H1 (cell line): Measurements from ENCODE around the gene ADGRF1.

Experiments used
- CBX8 ChIP-seq: fragments of 300-800, 300-1000 bp; sonication (generic); IDR thresholded peaks from 2 replicates; pipeline ENCODE4 v1.7.1; 2016; ENCODE audit warnings: low read depth, low read length, borderline replicate concordance
- EP300 ChIP-seq, 2 experiments: IDR thresholded peaks; 1 replicate in 1 of 2; 2 replicates in 1 of 2; pipeline ENCODE4 v1.6.1; 2011 to 2012; ENCODE audit warnings: low read depth in 2 of 2, low read length in 2 of 2, mild to moderate bottlenecking in 2 of 2, borderline replicate concordance in 1 of 2, inconsistent platforms in 1 of 2, moderate library complexity in 1 of 2
- EZH2 ChIP-seq: fragments of 200-600 bp; sonication (generic); IDR thresholded peaks from 2 replicates; pipeline ENCODE4 v1.7.1; 2012; ENCODE audit warnings: low read depth, mild to moderate bottlenecking, moderate library complexity, low read length, inconsistent platforms; ENCODE audit not compliant: severe bottlenecking
- TF ChIP-seq, protein P1 (sequence below), 3 experiments: IDR thresholded peaks; 1 replicate in 2 of 3; 2 replicates in 1 of 3; pipeline versions ENCODE4 v1.5.1 to v1.6.1; 2011; ENCODE audit warnings: low read length in 3 of 3, mild to moderate bottlenecking in 3 of 3, inconsistent platforms in 2 of 3, low read depth in 1 of 3, moderate library complexity in 1 of 3; ENCODE audit not compliant: insufficient read depth in 1 of 3; ENCODE audit errors: control extremely low read depth in 1 of 3

DNA sequence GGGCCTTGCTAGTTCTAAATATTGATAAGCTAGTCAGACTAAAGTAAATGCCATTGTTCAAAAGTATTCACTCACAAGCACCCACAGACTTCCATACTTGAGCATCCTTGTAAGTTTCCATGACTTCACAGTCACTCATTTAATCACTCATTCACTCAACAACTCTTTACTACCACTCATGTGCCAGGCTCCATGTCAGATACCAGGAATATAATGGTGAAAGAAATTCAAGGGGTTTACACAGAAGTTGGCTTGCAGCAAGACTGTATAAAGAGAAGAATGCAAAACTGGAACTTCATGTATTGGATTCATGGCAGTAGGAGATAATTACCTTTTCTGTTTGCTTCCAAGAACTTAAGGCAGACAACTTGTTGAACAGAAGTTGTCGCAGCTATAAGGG lies 36.6 kb downstream of the ADGRF1 start:
- no peak for TF ChIP-seq EZH2
- TF ChIP-seq, protein P1, sequence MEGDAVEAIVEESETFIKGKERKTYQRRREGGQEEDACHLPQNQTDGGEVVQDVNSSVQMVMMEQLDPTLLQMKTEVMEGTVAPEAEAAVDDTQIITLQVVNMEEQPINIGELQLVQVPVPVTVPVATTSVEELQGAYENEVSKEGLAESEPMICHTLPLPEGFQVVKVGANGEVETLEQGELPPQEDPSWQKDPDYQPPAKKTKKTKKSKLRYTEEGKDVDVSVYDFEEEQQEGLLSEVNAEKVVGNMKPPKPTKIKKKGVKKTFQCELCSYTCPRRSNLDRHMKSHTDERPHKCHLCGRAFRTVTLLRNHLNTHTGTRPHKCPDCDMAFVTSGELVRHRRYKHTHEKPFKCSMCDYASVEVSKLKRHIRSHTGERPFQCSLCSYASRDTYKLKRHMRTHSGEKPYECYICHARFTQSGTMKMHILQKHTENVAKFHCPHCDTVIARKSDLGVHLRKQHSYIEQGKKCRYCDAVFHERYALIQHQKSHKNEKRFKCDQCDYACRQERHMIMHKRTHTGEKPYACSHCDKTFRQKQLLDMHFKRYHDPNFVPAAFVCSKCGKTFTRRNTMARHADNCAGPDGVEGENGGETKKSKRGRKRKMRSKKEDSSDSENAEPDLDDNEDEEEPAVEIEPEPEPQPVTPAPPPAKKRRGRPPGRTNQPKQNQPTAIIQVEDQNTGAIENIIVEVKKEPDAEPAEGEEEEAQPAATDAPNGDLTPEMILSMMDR (IDR thresholded peaks at IDR 0.05; ENCODE audit: control extremely low read depth in 1 of 3, insufficient read depth in 1 of 3, low read depth in 1 of 3, low read length in 3 of 3) = no peak
- no peak for TF ChIP-seq CBX8
- TF ChIP-seq EP300 (IDR thresholded peaks at IDR 0.05; ENCODE audit: borderline replicate concordance in 1 of 2, low read depth in 2 of 2, low read length in 2 of 2) = no peak
